Measurements from ENCODE around the gene SLC45A3.

SLC45A3 gene

DNA sequence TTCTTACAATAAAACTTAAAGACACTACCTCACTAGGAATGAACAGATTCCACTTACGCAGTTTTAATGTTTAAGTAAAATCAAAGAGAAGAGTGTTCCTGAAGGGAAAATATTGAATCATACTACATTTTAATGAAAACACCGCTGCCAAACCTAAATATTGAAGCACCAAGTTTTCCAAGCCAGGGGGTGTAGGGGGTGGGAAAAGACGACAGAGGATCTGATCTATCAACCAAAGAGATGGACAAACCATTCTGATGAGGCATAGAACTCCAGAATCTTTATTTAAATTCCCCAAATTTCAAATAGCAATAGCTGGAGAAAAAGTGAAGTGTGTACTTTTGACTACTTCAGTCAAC lies 49.7 kb downstream of the SLC45A3 start:
- H3K9me3 ChIP-seq (ENCODE audit: low read depth, low read length) = no peaks in the 10 kb centered on the region
- peak overlapping the region; percentile 80 for H3K4me3 ChIP-seq
- TF ChIP-seq POLR2AphosphoS5 (IDR thresholded peaks at IDR 0.05; ENCODE audit: borderline replicate concordance, low read depth, low read length) (no peak), FOXP2 (optimal IDR thresholded peaks at IDR 0.05; ENCODE audit: control extremely low read depth, extremely low read length, insufficient read depth) (no peak), EZH2 (IDR thresholded peaks at IDR 0.05) (no peak)
- DNase-seq (ENCODE audit: low read depth, low spot score) = no peak
- no peaks in the 10 kb centered on the region for H3K36me3 ChIP-seq (ENCODE audit: insufficient read depth, low read length)
- H3K9ac ChIP-seq (ENCODE audit: insufficient read length) = peak overlapping the region; percentile 77
- no peak overlapping the region for H3K27ac ChIP-seq

DNA sequence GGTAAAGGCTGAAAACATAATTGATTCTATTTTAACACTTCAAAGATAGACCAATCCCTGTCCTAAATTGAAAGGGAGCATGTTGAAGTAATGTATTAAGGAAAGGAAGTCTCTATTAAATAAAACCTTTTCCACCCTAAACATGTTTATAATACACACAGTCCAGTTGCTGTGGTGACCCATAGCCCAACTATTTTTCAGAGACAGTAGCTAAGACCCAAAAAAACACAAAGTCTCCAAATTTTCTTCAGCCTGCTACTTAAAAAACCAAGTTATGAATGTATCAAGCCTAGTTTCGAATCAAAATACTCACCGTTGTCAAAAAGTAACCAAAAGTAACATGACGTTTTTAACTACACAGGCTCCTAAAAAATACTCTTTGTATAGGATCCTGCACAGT lies 50.1 kb downstream of the SLC45A3 start:
- peak overlapping the region; percentile 77 for H3K9ac ChIP-seq (ENCODE audit: insufficient read length)
- TF ChIP-seq POLR2AphosphoS5 (IDR thresholded peaks at IDR 0.05; ENCODE audit: borderline replicate concordance, low read depth, low read length) = no peak
- no peak for TF ChIP-seq EZH2 (IDR thresholded peaks at IDR 0.05)
- TF ChIP-seq FOXP2 (optimal IDR thresholded peaks at IDR 0.05; ENCODE audit: control extremely low read depth, extremely low read length, insufficient read depth) = no peak
- H3K27ac ChIP-seq = no peak overlapping the region
- peak overlapping the region; percentile 80 for H3K4me3 ChIP-seq
- no peak for DNase-seq (ENCODE audit: low read depth, low spot score)
- H3K36me3 ChIP-seq (ENCODE audit: insufficient read depth, low read length) = no peaks in the 10 kb centered on the region
- no peaks in the 10 kb centered on the region for H3K9me3 ChIP-seq (ENCODE audit: low read depth, low read length)

DNA sequence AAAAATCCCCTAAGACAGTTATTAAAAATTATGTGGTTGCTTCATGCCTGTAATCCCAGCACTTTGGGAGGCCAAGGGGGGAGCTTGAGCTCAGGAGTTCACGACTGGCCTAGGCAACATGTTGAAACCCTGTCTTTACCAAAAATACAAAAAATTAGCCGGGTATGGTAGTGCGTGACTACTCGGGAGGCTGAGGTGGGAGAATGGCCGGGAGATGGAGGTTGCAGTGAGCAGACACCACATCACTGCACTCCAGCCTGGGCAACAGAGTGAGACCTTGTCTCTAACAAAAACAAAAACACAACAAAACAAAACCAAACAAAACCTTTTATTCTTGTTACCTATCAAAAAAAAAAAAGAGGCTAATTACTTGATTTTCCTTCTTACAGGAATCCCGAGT lies 50.6 kb downstream of the SLC45A3 start:
- Histone ChIP-seq H3K27ac (no peak overlapping the region), H3K36me3 (ENCODE audit: insufficient read depth, low read length) (no peaks in the 10 kb centered on the region), H3K9me3 (ENCODE audit: low read depth, low read length) (no peaks in the 10 kb centered on the region), H3K4me3 (peak overlapping the region; percentile 80), H3K9ac (ENCODE audit: insufficient read length) (peak overlapping the region; percentile 77)
- no peak for DNase-seq (ENCODE audit: low read depth, low spot score)
- TF ChIP-seq FOXP2 (optimal IDR thresholded peaks at IDR 0.05; ENCODE audit: control extremely low read depth, extremely low read length, insufficient read depth) = no peak
- TF ChIP-seq POLR2AphosphoS5 (IDR thresholded peaks at IDR 0.05; ENCODE audit: borderline replicate concordance, low read depth, low read length) = no peak
- TF ChIP-seq EZH2 (IDR thresholded peaks at IDR 0.05) = no peak

DNA sequence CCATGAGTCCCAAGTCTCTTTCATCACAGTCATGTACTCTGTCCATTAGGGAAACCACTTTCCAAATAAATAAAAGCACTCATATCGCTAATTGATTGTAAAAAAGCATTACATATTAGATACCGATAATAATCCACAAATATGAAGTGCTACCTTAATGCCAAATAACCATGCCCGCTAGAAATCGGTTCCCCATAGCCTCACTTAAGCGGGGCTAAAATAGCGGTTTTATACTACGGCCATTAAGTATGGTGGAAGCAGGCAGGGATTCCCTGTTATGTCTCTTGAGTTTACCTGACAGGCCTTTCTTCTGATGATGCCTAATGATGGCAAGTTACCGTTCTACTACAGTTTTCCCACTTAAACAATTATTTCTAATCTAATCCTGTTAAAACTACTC lies 52.4 kb downstream of the SLC45A3 start:
- Histone ChIP-seq H3K9ac (ENCODE audit: insufficient read length) (no peak overlapping the region), H3K4me3 (no peak overlapping the region), H3K9me3 (ENCODE audit: low read depth, low read length) (no peaks in the 10 kb centered on the region), H3K36me3 (ENCODE audit: insufficient read depth, low read length) (peaks cover 8% of the 10 kb centered on the region; the same call in 1 of the 2 replicates), H3K27ac (no peak overlapping the region)
- TF ChIP-seq POLR2AphosphoS5 (IDR thresholded peaks at IDR 0.05; ENCODE audit: borderline replicate concordance, low read depth, low read length) = no peak
- TF ChIP-seq EZH2 (IDR thresholded peaks at IDR 0.05) = no peak
- no peak for TF ChIP-seq FOXP2 (optimal IDR thresholded peaks at IDR 0.05; ENCODE audit: control extremely low read depth, extremely low read length, insufficient read depth)
- no peak for DNase-seq (ENCODE audit: low read depth, low spot score)

DNA sequence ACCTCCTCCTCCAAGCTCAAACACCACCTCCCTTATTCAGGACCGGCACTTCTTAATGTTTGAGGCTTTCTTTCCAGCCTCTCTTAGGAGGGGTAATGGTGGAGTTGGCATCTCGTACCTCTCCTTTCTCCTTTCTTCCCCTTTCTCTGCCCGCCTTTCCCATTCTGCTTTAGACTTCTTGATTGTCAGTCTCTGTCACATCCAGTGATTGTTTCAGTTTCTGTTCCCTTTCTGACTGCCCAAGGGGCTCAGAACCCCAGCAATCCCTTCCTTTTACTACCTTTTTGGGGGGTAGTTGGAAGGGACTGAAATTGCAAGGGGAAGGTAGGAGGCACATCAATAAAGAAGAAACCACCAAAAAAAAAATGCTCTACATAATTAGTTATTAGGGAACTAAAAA lies 54.1 kb downstream of the SLC45A3 start:
- H3K27ac ChIP-seq = no peak overlapping the region
- H3K36me3 ChIP-seq (ENCODE audit: insufficient read depth, low read length) = peaks cover 13% of the 10 kb centered on the region
- no peak for TF ChIP-seq FOXP2 (optimal IDR thresholded peaks at IDR 0.05; ENCODE audit: control extremely low read depth, extremely low read length, insufficient read depth)
- no peak for TF ChIP-seq POLR2AphosphoS5 (IDR thresholded peaks at IDR 0.05; ENCODE audit: borderline replicate concordance, low read depth, low read length)
- TF ChIP-seq EZH2 (IDR thresholded peaks at IDR 0.05) = no peak
- no peak overlapping the region for H3K4me3 ChIP-seq
- no peaks in the 10 kb centered on the region for H3K9me3 ChIP-seq (ENCODE audit: low read depth, low read length)
- no peak for DNase-seq (ENCODE audit: low read depth, low spot score)
- no peak overlapping the region for H3K9ac ChIP-seq (ENCODE audit: insufficient read length)

DNA sequence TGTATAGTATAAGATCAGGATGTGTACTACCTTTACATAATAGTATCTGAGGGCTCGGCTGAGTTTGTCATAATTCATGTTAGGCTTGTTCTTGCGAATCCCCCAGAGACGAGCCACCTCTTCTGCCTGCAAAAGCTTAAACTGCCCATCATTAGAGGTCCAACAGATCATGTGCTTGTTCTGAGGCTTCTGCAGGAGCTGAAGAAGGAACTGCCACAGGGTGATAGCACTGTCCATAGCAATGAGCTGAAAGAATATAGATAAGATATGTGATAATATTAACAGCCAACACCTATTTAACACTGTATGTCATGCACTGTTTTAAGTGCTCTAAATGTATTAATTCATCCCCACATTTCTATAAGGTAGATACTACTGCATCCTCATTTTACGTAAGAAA lies 56.7 kb downstream of the SLC45A3 start:
- H3K27ac ChIP-seq = no peak overlapping the region
- no peak overlapping the region for H3K9ac ChIP-seq (ENCODE audit: insufficient read length)
- H3K4me3 ChIP-seq = no peak overlapping the region
- TF ChIP-seq POLR2AphosphoS5 (IDR thresholded peaks at IDR 0.05; ENCODE audit: borderline replicate concordance, low read depth, low read length) (no peak), FOXP2 (optimal IDR thresholded peaks at IDR 0.05; ENCODE audit: control extremely low read depth, extremely low read length, insufficient read depth) (no peak), EZH2 (IDR thresholded peaks at IDR 0.05) (no peak)
- DNase-seq (ENCODE audit: low read depth, low spot score) = no peak
- peaks cover 31% of the 10 kb centered on the region for H3K36me3 ChIP-seq (ENCODE audit: insufficient read depth, low read length)
- H3K9me3 ChIP-seq (ENCODE audit: low read depth, low read length) = no peaks in the 10 kb centered on the region

DNA sequence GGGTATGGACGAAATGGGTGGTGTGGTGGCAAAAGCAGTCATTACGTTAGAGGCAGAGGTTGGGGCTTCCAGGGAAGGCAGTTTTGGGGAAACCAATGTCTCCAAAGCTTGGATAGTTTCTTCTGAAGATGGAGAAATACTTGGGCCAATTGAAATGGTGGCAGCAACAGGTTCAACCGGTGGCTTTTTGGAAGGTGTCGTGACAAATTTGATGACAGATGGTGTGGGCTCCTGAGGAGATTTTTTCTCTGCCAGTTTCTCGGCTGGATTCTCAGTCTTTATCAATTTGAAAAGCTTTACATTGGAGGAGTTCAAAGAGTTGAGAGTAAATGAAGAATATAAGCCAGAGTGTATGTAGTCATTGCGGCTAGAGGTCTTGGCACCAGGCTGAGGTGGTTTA lies 60.0 kb downstream of the SLC45A3 start:
- Histone ChIP-seq H3K4me3 (no peak overlapping the region), H3K9ac (ENCODE audit: insufficient read length) (no peak overlapping the region), H3K9me3 (ENCODE audit: low read depth, low read length) (no peaks in the 10 kb centered on the region), H3K27ac (no peak overlapping the region), H3K36me3 (ENCODE audit: insufficient read depth, low read length) (peaks cover 53% of the 10 kb centered on the region)
- DNase-seq (ENCODE audit: low read depth, low spot score) = no peak
- no peak for TF ChIP-seq POLR2AphosphoS5 (IDR thresholded peaks at IDR 0.05; ENCODE audit: borderline replicate concordance, low read depth, low read length)
- TF ChIP-seq EZH2 (IDR thresholded peaks at IDR 0.05) = no peak
- TF ChIP-seq FOXP2 (optimal IDR thresholded peaks at IDR 0.05; ENCODE audit: control extremely low read depth, extremely low read length, insufficient read depth) = no peak

DNA sequence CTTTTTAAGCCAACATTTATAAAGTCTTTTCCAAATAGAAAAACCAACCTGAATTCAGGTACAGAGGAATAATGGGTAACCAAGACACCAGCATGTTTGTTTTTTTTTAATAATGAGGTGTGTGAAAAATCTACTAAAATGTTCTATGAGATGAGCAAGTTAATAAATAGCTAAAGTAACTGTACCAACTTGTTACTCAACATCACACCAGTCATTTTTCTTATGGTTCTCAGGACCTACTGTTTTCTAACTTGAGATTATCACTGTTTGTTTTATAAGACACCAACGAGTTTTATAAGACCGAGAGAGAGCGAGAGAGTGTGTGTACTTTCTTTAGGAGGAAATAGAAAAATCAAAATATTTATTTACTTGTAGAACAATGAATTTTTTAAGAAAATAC lies 60.9 kb downstream of the SLC45A3 start:
- no peak overlapping the region for H3K4me3 ChIP-seq
- no peak for DNase-seq (ENCODE audit: low read depth, low spot score)
- H3K36me3 ChIP-seq (ENCODE audit: insufficient read depth, low read length) = peaks cover 59% of the 10 kb centered on the region
- no peak overlapping the region for H3K9ac ChIP-seq (ENCODE audit: insufficient read length)
- no peak overlapping the region for H3K27ac ChIP-seq
- no peaks in the 10 kb centered on the region for H3K9me3 ChIP-seq (ENCODE audit: low read depth, low read length)
- TF ChIP-seq POLR2AphosphoS5 (IDR thresholded peaks at IDR 0.05; ENCODE audit: borderline replicate concordance, low read depth, low read length) (no peak), EZH2 (IDR thresholded peaks at IDR 0.05) (no peak), FOXP2 (optimal IDR thresholded peaks at IDR 0.05; ENCODE audit: control extremely low read depth, extremely low read length, insufficient read depth) (no peak)

DNA sequence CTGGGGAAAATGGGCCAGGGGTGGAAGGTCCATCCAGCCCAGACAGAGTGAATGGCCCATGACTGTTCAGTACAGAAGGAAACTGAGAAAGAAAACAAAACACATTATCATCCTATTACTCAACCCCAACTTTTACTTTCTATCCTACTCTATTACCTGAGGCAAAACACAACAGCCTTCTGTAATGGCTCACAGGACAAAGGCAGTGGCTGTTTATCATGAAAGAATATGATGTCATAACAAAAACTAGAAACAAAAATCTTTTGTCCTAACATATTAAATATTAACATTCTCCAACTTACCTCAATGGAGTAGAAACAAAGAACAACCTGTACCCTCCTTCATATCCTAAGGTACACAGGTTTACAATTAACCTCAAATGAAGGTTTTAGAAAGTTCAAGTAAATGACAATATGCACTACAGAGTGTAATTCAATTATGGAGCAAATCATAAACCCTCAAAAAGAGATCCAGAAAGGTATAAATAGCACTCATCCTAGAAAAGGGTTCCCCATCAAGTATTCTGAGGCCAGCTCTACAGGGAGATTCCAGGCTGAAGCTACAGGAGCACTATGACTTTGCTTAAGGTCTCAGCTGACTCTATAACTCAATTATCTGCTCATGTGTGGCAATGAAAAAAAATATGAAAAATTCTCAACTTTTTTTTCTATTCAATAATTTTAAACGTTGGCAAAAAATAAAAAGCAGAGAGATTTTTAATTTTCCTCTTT lies 63.6 kb downstream of the SLC45A3 start:
- no peak for DNase-seq (ENCODE audit: low read depth, low spot score)
- TF ChIP-seq FOXP2 (optimal IDR thresholded peaks at IDR 0.05; ENCODE audit: control extremely low read depth, extremely low read length, insufficient read depth) = no peak
- TF ChIP-seq POLR2AphosphoS5 (IDR thresholded peaks at IDR 0.05; ENCODE audit: borderline replicate concordance, low read depth, low read length) = no peak
- no peak for TF ChIP-seq EZH2 (IDR thresholded peaks at IDR 0.05)
- Histone ChIP-seq H3K9ac (ENCODE audit: insufficient read length) (no peak overlapping the region), H3K9me3 (ENCODE audit: low read depth, low read length) (no peaks in the 10 kb centered on the region), H3K27ac (no peak overlapping the region), H3K36me3 (ENCODE audit: insufficient read depth, low read length) (peaks cover 59% of the 10 kb centered on the region), H3K4me3 (no peak overlapping the region)

Data from SK-N-MC (cell line).